ENCODE data around the gene TUBG1. TPM values are rescaled to one million over a fixed set of nuclear protein-coding genes. Genes with fewer than 3 reads are reported as not detected.

Gene TUBG1
- total RNA-seq, 1 experiment from 2014 or later, result 140 TPM

DNA sequence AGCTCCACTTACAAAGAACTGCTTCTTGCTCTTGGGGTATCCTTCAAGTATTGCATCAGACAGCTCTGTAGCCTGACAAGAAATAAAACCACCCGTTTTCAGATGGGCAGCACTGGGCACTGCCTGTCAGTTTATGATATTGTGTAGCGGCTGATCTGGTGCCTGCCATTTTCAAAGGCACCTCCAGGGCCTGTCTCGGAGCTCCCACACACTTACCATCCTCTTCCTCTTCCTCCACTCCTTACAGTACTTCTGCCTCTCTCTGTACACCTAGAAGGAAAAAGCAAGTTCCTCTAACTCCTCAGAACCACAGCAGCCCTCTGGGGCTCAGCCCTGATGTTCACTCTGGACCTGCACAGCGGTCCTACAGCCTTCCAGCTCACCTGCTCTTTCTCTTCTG lies 36.4 kb upstream of the TUBG1 start (continued):
- TF ChIP-seq, protein P1, sequence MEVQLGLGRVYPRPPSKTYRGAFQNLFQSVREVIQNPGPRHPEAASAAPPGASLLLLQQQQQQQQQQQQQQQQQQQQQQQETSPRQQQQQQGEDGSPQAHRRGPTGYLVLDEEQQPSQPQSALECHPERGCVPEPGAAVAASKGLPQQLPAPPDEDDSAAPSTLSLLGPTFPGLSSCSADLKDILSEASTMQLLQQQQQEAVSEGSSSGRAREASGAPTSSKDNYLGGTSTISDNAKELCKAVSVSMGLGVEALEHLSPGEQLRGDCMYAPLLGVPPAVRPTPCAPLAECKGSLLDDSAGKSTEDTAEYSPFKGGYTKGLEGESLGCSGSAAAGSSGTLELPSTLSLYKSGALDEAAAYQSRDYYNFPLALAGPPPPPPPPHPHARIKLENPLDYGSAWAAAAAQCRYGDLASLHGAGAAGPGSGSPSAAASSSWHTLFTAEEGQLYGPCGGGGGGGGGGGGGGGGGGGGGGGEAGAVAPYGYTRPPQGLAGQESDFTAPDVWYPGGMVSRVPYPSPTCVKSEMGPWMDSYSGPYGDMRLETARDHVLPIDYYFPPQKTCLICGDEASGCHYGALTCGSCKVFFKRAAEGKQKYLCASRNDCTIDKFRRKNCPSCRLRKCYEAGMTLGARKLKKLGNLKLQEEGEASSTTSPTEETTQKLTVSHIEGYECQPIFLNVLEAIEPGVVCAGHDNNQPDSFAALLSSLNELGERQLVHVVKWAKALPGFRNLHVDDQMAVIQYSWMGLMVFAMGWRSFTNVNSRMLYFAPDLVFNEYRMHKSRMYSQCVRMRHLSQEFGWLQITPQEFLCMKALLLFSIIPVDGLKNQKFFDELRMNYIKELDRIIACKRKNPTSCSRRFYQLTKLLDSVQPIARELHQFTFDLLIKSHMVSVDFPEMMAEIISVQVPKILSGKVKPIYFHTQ (CRISPR knock-in tag; IDR thresholded peaks at IDR 0.05), result no peak
- no peak for TF ChIP-seq GABPB1 (CRISPR knock-in tag; IDR thresholded peaks at IDR 0.05)

DNA sequence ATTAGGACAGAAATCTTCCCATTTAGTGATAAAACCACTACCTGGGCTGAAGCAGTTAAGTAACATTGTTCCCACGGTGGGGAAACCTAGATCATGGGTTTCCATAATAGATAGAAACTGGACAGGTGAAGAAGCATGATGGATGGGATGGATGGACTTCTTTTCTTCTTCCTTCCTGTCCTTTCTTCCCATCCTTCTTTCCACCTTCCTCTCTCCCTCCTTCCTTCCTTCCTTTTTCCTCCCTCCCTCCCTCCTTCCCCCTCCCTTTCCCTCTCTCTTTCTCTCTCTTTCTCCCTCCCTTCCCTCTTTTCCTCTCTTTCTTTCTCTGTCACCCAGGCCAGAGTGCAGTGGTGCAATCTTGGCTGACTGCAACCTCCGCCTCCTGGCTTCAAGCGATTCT lies 35.0 kb upstream of the TUBG1 start:
- ChIA-PET POLR2A (no interaction called here), CTCF (no interaction called here)
- TF ChIP-seq, protein P2, sequence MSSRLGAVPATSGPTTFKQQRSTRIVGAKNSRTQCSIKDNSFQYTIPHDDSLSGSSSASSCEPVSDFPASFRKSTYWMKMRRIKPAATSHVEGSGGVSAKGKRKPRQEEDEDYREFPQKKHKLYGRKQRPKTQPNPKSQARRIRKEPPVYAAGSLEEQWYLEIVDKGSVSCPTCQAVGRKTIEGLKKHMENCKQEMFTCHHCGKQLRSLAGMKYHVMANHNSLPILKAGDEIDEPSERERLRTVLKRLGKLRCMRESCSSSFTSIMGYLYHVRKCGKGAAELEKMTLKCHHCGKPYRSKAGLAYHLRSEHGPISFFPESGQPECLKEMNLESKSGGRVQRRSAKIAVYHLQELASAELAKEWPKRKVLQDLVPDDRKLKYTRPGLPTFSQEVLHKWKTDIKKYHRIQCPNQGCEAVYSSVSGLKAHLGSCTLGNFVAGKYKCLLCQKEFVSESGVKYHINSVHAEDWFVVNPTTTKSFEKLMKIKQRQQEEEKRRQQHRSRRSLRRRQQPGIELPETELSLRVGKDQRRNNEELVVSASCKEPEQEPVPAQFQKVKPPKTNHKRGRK (CRISPR knock-in tag; IDR thresholded peaks at IDR 0.05; ENCODE audit: borderline replicate concordance), result no peak
- TF ChIP-seq NFATC4 (CRISPR knock-in tag; IDR thresholded peaks at IDR 0.05) (no peak), FOXK1 (CRISPR knock-in tag; IDR thresholded peaks at IDR 0.05) (no peak), CBFB (CRISPR knock-in tag; IDR thresholded peaks at IDR 0.05; ENCODE audit: low read depth) (no peak), JAZF1 (CRISPR knock-in tag; IDR thresholded peaks at IDR 0.05) (no peak), JUN (CRISPR knock-in tag; IDR thresholded peaks at IDR 0.05) (no peak), NR1H2 (CRISPR knock-in tag; IDR thresholded peaks at IDR 0.05) (no peak), NR2C2 (CRISPR knock-in tag; IDR thresholded peaks at IDR 0.05) (no peak), FOXJ3 (CRISPR knock-in tag; IDR thresholded peaks at IDR 0.05; ENCODE audit: borderline replicate concordance) (no peak), TCF7 (CRISPR knock-in tag; IDR thresholded peaks at IDR 0.05; ENCODE audit: low read depth) (no peak), GTF2I (CRISPR knock-in tag; conservative IDR thresholded peaks at IDR 0.05) (no peak)
- TF ChIP-seq, protein P3, sequence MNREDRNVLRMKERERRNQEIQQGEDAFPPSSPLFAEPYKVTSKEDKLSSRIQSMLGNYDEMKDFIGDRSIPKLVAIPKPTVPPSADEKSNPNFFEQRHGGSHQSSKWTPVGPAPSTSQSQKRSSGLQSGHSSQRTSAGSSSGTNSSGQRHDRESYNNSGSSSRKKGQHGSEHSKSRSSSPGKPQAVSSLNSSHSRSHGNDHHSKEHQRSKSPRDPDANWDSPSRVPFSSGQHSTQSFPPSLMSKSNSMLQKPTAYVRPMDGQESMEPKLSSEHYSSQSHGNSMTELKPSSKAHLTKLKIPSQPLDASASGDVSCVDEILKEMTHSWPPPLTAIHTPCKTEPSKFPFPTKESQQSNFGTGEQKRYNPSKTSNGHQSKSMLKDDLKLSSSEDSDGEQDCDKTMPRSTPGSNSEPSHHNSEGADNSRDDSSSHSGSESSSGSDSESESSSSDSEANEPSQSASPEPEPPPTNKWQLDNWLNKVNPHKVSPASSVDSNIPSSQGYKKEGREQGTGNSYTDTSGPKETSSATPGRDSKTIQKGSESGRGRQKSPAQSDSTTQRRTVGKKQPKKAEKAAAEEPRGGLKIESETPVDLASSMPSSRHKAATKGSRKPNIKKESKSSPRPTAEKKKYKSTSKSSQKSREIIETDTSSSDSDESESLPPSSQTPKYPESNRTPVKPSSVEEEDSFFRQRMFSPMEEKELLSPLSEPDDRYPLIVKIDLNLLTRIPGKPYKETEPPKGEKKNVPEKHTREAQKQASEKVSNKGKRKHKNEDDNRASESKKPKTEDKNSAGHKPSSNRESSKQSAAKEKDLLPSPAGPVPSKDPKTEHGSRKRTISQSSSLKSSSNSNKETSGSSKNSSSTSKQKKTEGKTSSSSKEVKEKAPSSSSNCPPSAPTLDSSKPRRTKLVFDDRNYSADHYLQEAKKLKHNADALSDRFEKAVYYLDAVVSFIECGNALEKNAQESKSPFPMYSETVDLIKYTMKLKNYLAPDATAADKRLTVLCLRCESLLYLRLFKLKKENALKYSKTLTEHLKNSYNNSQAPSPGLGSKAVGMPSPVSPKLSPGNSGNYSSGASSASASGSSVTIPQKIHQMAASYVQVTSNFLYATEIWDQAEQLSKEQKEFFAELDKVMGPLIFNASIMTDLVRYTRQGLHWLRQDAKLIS (CRISPR knock-in tag; IDR thresholded peaks at IDR 0.05; ENCODE audit: borderline replicate concordance), result no peak
- TF ChIP-seq, protein P4, sequence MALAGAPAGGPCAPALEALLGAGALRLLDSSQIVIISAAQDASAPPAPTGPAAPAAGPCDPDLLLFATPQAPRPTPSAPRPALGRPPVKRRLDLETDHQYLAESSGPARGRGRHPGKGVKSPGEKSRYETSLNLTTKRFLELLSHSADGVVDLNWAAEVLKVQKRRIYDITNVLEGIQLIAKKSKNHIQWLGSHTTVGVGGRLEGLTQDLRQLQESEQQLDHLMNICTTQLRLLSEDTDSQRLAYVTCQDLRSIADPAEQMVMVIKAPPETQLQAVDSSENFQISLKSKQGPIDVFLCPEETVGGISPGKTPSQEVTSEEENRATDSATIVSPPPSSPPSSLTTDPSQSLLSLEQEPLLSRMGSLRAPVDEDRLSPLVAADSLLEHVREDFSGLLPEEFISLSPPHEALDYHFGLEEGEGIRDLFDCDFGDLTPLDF (CRISPR knock-in tag; IDR thresholded peaks at IDR 0.05), result no peak
- TF ChIP-seq, protein P5, sequence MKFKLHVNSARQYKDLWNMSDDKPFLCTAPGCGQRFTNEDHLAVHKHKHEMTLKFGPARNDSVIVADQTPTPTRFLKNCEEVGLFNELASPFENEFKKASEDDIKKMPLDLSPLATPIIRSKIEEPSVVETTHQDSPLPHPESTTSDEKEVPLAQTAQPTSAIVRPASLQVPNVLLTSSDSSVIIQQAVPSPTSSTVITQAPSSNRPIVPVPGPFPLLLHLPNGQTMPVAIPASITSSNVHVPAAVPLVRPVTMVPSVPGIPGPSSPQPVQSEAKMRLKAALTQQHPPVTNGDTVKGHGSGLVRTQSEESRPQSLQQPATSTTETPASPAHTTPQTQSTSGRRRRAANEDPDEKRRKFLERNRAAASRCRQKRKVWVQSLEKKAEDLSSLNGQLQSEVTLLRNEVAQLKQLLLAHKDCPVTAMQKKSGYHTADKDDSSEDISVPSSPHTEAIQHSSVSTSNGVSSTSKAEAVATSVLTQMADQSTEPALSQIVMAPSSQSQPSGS (CRISPR knock-in tag; IDR thresholded peaks at IDR 0.05; ENCODE audit: borderline replicate concordance, low read depth), result no peak
- no peak overlapping the region for H3K4me3 Mint-ChIP-seq
- no peaks in the 10 kb centered on the region for H3K9me3 Mint-ChIP-seq
- ATAC-seq (no peak), DNase-seq (ENCODE audit: low spot score) (no peak)
- H3K27ac Mint-ChIP-seq, result no peak overlapping the region
- H3K27me3 Mint-ChIP-seq (ENCODE audit: low read depth), result no peaks in the 10 kb centered on the region
- peaks cover 43% of the 10 kb centered on the region for H3K36me3 Mint-ChIP-seq
- H3K4me1 Mint-ChIP-seq, result peaks cover 20% of the 10 kb centered on the region

Measured in WTC11 (cell line).